Measurements from ENCODE around the gene RSAD2. TPM values are rescaled to one million over a fixed set of nuclear protein-coding genes. Genes with fewer than 3 reads are reported as not detected.

The RSAD2 gene
- total RNA-seq, 1 donor from 2014 or later = 9.5 TPM

DNA sequence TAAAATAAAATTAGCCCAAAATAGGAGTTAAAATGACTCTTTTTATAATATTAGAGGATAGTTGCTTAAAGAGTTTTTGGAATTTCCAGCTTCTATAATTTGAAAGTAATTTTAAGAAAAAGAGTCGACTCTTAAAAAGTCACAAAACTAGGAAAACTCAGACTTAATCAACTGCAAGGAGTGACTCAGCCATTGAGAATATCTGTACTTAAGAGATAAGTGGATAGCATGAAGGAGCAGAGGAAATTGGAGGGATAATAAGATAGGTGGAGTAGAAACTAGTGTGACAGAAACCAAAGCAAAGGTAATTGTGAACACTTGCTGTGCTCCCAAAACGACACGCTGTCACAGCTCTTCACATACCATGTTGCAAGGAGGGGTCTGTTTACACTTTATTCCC is 8.4 kb downstream of the RSAD2 start:
- no peak overlapping the region for H3K9ac ChIP-seq (ENCODE audit: low read length)
- no peaks in the 10 kb centered on the region for H3K79me2 ChIP-seq (ENCODE audit: insufficient read depth, low read length)
- no peaks in the 10 kb centered on the region for H3K9me3 ChIP-seq (ENCODE audit: insufficient read depth, low read depth, low read length)
- no peaks in the 10 kb centered on the region for H4K20me1 ChIP-seq (ENCODE audit: insufficient read depth, low read length)
- no peak for FAIRE-seq
- no peak overlapping the region for H3K4me2 ChIP-seq (ENCODE audit: low read length)
- H3K27me3 Mint-ChIP-seq (ENCODE audit: low read depth, unreplicated experiment) = no peaks in the 10 kb centered on the region
- H3K4me1 Mint-ChIP-seq (ENCODE audit: low read depth, unreplicated experiment) = peaks cover 4% of the 10 kb centered on the region
- no peaks in the 10 kb centered on the region for H3K27me3 ChIP-seq (ENCODE audit: insufficient read depth, low read length)
- no peak overlapping the region for H3K4me3 ChIP-seq (ENCODE audit: insufficient read depth, low read depth, low read length)
- H2AFZ ChIP-seq (ENCODE audit: low read depth, low read length) = no peak overlapping the region
- no peaks in the 10 kb centered on the region for H3K36me3 ChIP-seq (ENCODE audit: insufficient read depth, low read length)
- H3K27ac Mint-ChIP-seq (ENCODE audit: unreplicated experiment) = no peak overlapping the region
- no peak overlapping the region for H3K27ac ChIP-seq (ENCODE audit: low read depth, low read length)
- TF ChIP-seq EZH2 (IDR thresholded peaks at IDR 0.05; ENCODE audit: insufficient read depth, low read length) (no peak), CTCF (IDR thresholded peaks at IDR 0.05; ENCODE audit: insufficient read depth, low read depth, low read length) (no peak)
- no peaks in the 10 kb centered on the region for H3K9me3 Mint-ChIP-seq (ENCODE audit: unreplicated experiment)
- H3K4me1 ChIP-seq (ENCODE audit: insufficient read depth, low read length) = no peaks in the 10 kb centered on the region
- H3K4me3 Mint-ChIP-seq (ENCODE audit: unreplicated experiment) = no peak overlapping the region
- H3K36me3 Mint-ChIP-seq (ENCODE audit: low read depth, unreplicated experiment) = no peaks in the 10 kb centered on the region
- no peak for DNase-seq (ENCODE audit: low read depth)

DNA sequence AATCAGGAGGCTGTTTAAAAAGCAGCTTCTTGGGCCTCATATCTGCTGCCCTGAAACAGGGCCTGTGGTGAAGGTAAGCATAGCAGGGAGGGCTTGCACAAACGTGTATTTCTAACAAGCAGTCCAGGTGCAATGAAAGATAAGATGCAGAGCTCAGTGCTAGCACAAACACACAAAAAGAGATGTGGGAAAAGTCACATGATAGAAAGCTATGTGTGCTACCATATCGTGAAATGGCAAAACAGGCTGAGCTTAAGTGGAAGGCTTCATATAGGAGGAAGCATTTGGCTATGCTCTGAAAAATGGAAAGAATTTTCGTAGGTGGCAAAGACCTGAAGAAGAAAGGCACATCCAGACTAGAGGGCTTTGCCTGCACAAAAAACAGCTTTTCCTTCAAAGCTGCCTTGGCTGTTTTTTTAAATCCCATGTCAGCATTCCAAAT is 10.2 kb downstream of the RSAD2 start:
- Histone ChIP-seq H3K27ac (ENCODE audit: low read depth, low read length) (no peak overlapping the region), H3K79me2 (ENCODE audit: insufficient read depth, low read length) (no peaks in the 10 kb centered on the region), H3K27me3 (ENCODE audit: insufficient read depth, low read length) (no peaks in the 10 kb centered on the region), H3K36me3 (ENCODE audit: insufficient read depth, low read length) (no peaks in the 10 kb centered on the region), H2AFZ (ENCODE audit: low read depth, low read length) (no peak overlapping the region), H3K4me1 (ENCODE audit: insufficient read depth, low read length) (no peaks in the 10 kb centered on the region), H3K4me3 (ENCODE audit: insufficient read depth, low read depth, low read length) (no peak overlapping the region), H4K20me1 (ENCODE audit: insufficient read depth, low read length) (no peaks in the 10 kb centered on the region), H3K9me3 (ENCODE audit: insufficient read depth, low read depth, low read length) (no peaks in the 10 kb centered on the region), H3K4me2 (ENCODE audit: low read length) (no peak overlapping the region), H3K9ac (ENCODE audit: low read length) (no peak overlapping the region)
- Mint-ChIP-seq H3K4me1 (ENCODE audit: low read depth, unreplicated experiment) (peaks cover 4% of the 10 kb centered on the region), H3K27ac (ENCODE audit: unreplicated experiment) (no peak overlapping the region), H3K4me3 (ENCODE audit: unreplicated experiment) (no peak overlapping the region), H3K27me3 (ENCODE audit: low read depth, unreplicated experiment) (no peaks in the 10 kb centered on the region), H3K9me3 (ENCODE audit: unreplicated experiment) (no peaks in the 10 kb centered on the region), H3K36me3 (ENCODE audit: low read depth, unreplicated experiment) (no peaks in the 10 kb centered on the region)
- no peak for FAIRE-seq
- no peak for DNase-seq (ENCODE audit: low read depth)
- TF ChIP-seq EZH2 (IDR thresholded peaks at IDR 0.05; ENCODE audit: insufficient read depth, low read length) = no peak
- TF ChIP-seq CTCF (IDR thresholded peaks at IDR 0.05; ENCODE audit: insufficient read depth, low read depth, low read length) = no peak

- FAIRE-seq (no peak), DNase-seq (ENCODE audit: low read depth) (no peak)
- Histone ChIP-seq H3K4me2 (ENCODE audit: low read length) (no peak overlapping the region), H4K20me1 (ENCODE audit: insufficient read depth, low read length) (no peaks in the 10 kb centered on the region), H3K9ac (ENCODE audit: low read length) (no peak overlapping the region), H3K27me3 (ENCODE audit: insufficient read depth, low read length) (no peaks in the 10 kb centered on the region), H3K9me3 (ENCODE audit: insufficient read depth, low read depth, low read length) (no peaks in the 10 kb centered on the region), H3K36me3 (ENCODE audit: insufficient read depth, low read length) (no peaks in the 10 kb centered on the region), H3K27ac (ENCODE audit: low read depth, low read length) (no peak overlapping the region), H3K79me2 (ENCODE audit: insufficient read depth, low read length) (no peaks in the 10 kb centered on the region), H3K4me3 (ENCODE audit: insufficient read depth, low read depth, low read length) (no peak overlapping the region), H2AFZ (ENCODE audit: low read depth, low read length) (no peak overlapping the region), H3K4me1 (ENCODE audit: insufficient read depth, low read length) (no peaks in the 10 kb centered on the region)
- TF ChIP-seq EZH2 (IDR thresholded peaks at IDR 0.05; ENCODE audit: insufficient read depth, low read length) = no peak
- no peak overlapping the region for H3K27ac Mint-ChIP-seq (ENCODE audit: unreplicated experiment)
- H3K9me3 Mint-ChIP-seq (ENCODE audit: unreplicated experiment) = no peaks in the 10 kb centered on the region
- no peaks in the 10 kb centered on the region for H3K36me3 Mint-ChIP-seq (ENCODE audit: low read depth, unreplicated experiment)
- no peaks in the 10 kb centered on the region for H3K27me3 Mint-ChIP-seq (ENCODE audit: low read depth, unreplicated experiment)
- H3K4me3 Mint-ChIP-seq (ENCODE audit: unreplicated experiment) = no peak overlapping the region
- peaks cover 4% of the 10 kb centered on the region for H3K4me1 Mint-ChIP-seq (ENCODE audit: low read depth, unreplicated experiment)
These were observed 11.1 kb downstream of the RSAD2 start for GRCh38 chr2:6888724-6889123.

Measured in astrocyte (in vitro differentiated cells and primary cell).